Stimulated activated CD4-positive, alpha-beta T cell treated with anti-CD3 and anti-CD28 coated beads, Interleukin-12 subunit alpha, Interleukin-12 subunit beta, amount 100 ng/mL, for 4 hours (primary cell): ENCODE data around the gene PITPNM3.

Source experiments
- DNase-seq: peaks from one replicate; pipeline ENCODE4 v3.0.0-alpha.2; 2020

The PITPNM3 gene

DNA sequence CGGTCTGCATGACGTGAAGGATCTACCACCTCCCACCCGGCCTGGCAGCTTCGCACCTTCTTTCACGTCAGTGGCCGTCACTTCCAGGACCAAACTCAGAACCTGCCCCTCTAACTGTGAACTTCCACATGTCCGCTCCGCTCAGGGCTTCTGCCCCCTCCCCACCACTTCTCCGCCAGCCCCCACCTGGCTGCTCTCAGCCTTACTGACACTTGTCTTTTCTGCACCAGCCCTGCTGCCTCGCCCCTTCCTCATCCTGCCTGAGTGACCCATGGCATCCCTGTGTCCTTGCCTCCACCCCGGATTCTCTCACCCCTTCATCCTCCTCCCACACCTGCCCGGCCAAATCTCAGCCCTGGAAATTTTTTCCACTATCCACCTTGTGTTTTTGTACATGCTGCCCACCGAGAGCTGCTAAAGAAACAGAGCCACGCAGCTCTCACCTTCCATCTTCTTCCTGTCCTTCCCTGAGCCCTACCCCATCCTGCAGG is 97.8 kb downstream of the PITPNM3 start:
- DNase-seq, result no peak

DNA sequence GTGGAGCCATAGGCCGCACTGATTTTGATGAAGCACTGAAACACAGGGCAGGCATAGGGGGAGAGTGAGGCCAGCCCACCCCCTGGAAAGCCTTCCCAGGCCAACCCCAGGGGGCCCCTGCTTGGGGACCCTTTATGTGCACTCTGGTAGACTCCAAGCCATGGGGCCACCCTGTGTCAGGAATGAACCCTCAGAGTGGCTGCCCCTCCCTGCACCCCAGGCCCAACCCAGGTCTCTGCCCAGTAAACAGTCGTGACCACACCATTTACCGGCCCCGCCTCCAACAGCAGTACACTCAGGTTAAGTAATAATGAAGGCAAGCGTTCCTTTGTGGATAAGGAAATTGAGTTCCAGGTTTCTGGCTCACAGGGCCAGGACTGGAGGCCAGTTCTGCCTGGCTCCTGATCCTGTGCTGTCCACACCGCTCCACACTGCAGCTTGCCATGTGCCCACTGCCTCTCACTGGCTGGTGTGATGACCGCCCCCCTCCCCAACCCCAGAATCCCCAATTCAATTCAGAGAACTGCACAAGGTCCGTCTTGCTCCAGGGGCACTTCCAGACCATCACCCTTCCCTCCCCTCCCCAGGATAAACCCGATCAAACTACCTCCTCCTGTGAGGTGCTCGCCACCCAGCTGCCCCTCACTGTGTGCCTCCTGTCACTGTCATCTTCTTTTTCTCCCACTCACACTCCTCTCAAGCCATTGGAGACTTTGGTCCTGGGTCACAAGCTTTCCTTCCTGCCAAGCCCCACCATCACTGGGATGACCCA is 98.5 kb downstream of the PITPNM3 start:
- no peak for DNase-seq

DNA sequence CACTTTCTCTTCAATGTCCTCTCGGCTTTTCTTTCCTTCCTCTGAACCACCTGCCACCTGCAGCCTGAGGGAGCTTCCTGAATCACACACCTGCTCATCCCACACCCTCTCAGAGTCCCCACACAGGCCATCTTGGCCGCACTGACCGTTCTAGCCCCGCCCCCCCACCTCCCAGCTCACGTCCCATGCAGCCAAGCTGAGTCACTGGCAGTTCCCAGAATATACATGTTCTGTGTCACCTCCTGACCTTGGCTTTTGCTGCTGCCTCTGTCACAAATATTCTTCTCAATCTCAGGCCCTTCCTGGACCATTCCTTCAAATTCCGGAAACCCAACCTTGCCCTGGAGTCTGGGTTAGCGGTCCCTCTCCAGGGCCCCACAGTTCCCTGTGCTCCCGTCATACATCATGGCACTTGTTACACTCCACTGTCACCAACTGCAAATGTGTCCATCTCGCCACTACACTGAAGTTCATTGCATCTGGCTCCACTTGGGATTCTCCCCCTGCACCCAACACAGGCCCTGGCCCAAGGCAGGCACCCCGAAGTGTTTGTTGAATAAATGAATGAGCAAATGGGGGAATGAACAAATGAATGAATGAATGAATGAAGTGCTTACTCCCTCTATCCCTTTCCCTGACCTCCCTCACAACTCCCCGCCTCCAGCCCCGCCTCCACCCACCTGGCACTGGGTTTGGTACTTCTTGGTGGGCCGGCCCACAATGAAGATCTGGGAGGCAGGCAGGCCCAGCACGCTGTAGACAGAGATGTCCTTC is 99.3 kb downstream of the PITPNM3 start:
- no peak for DNase-seq

DNA sequence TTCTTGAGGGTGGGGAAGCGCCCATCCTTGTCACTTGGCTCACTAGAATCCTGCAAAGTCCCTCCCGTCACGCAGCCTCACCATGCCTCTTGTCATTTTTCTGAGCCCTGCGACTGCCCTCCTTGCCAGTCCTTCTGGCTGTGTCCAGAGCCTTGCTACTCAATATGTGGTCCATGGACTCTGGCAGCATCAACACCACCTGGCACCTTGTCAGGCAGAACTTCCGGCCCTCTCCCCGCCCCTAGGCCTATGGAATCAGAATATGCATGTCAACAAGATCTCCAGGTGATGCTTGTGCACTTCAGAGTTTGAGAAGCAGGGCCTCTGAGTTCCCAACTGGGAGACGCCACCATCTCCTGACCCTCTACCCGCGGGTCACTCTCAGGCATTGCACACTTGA is 100.0 kb downstream of the PITPNM3 start:
- no peak for DNase-seq

DNA sequence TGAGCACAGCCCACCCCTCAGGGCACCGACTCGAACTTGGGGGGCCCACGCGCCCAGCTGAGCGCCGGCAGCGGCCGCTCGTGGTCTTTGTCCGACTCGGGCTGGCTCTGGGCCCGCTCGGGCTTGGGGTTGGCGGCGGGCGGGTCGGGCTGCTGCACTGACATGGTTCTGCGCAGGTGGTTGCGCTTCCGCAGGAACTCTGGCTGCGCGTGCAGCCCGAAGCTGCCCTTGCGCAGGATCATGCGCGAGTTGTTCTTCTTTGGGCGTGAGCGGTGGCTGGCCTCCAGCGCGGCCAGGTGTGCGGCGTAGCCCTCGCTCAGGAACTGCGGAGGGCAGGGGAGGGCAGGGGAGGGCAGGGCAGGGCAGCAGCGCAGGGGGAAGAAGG is 101.0 kb downstream of the PITPNM3 start:
- DNase-seq, result peak; percentile 41

DNA sequence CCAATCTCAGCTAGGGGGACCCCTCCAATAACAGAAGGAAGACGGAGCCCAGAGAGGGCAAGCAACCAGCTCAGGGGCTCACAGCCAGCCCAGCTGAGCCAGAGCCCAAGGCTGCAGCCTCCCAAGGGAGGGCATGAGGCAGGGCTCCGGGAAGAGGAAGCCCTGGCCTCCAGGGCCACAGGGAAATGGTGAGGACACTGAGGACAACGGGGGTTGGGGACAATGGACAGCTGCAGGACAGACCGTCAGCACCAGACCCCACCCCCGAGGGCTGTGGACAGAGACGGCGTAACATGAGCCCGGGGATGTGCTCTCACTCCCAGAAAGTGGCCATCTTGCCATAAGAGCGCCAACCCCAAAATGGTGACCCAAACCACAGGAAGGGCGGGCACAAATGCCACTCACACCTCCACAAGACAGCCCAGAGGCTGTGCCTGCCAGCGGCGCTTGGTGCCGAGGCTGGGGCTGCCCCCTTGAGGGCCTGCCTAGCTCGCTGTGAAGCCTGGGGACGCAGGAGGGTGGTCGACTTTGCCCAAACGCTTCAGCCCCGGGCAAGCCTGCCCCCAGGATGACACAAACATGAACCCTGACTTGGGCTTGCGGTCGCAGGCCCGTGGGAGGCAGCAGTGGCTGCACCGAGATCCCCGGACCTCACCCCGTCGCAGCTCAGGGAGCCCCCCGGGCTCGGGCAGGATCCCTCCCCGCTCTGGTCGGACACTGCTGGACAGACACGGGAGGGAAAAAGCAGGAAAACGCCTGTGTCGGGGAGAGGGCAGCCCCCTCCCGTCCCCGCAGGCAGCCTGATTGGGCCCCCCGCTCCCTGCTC is 101.6 kb downstream of the PITPNM3 start:
- no peak for DNase-seq

DNA sequence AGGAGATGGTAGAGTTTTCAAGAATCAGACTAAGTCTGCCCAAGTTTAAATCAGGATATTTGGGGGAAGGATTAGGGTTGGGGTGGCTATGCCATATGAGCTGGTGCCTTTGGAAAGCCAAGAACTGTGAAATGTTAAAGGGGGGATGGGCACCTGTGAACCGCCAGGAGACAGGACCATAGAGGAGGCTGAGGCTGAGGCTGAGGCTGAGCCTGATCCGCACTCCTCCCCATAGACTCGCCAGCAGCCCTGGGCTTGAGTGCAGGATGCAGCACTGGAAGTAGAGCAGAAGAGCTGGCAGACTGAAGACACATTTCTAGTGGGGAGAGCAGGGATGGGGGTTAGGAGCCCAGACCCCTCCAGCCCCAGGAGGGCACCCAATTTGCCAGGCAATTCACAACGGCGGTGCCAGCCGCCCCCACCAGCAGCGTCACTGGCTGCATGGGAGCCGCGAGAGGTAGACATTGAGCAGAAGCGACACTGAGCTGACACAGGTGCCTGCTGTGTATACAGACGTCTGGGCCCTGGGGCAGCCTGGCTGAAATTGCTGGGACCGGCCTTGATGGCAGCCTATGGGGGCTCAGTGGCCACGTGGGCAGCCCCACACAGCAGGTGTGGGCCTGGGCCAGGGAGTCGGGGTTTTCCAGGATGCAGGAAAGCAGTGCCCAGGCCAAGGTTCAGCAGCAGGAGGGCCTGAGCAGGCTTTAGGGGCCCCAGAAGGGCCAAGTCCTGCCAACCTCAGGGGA is 102.9 kb downstream of the PITPNM3 start:
- DNase-seq, result no peak

DNA sequence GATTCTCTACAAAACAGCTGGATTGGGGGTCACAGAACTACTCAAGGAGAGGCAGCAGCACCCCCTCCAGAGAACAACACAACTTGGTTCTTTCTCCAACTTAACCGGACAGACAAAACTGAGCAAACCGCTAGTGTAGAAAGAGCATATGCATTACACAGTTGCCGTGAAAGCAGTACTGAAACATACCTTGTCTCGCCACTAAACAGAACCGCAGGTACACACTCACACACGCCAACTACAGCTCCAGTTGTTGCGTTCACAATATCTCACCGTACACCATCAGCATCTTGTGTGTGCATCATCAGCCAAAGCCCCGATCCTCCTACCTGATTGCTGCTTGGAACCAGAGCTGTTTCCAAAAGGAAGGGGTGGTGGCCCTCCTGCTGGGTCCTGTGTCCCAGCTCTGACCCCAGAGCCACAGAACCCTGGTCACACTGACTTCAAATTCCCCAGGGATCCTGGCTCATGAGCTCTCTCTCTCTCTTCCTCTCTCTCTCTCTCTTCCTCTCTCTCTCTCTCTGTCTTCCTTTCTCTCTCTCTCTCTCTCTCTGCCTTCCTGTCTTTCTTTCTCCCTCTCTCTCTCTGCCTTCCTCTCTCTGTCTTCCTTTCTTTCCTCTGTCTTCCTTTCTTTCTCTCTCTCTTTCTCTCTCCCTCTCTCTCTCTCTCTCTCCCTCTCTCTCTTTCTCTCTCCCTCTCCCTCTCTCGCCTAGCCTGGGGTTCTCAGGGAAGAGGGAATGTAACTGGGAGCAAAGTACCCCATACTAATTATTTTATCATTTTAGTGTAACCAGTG is 103.7 kb downstream of the PITPNM3 start:
- DNase-seq, result no peak

DNA sequence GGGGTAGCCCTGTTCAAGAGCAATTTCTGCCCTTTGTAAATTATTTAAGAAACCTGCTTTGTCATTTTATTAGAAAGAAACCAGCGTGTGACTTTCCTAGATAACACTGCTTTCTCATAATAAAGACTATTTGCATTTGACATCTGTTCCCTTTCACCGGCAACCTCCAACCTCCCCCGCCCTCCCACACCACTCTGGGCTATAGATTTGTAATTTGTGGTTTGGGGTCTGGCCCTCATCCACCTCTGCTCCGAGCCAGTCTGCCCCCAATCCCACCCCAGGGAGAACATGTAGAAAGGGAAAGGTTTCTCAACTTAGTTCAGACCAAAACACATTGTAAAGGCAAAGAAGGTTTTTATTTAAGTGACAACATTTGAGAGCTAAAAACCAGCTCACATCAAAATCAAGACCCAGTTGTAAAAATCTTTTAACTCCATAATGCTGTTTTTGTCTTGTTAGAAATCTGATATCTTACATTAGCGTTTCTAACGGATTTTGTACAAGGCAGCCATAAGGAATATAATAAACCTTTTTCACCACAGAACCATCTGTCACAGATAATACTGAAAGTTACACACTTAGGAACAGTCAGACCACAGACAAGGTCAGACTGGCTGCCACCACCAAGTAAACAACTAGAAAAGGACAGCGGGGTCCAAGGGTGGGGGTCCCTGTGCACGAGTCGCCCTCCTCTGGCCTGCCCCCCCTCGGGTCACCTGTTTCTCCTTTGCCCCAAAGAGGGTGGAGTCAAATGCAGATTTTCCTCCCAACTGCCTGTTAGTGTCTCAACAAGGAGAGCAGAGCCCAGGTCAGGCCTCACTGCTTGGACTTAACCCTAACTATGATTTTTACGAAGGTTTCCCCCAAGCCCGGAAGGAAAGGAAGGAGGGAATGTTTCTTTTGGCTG is 105.2 kb downstream of the PITPNM3 start:
- no peak for DNase-seq

DNA sequence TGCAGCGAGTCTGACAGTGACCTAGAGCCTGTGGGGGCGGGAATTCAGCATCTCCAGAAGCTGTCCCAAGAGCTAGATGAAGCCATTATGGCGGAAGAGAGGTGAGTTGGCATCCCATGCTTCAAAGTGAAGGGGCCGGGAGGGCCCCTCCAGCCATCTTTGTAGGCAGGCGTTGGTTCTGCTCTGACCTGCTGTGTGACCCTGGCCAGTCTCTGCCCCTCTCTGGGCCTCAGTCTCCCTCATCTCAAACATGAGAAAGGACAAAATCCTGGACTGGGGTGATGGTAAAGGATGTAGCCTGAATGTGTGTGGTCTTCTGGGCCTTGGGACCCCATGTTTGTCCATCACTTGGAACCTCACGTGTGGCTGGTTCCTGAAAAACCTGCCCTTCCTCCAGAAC is 107.0 kb downstream of the PITPNM3 start:
- no peak for DNase-seq

DNA sequence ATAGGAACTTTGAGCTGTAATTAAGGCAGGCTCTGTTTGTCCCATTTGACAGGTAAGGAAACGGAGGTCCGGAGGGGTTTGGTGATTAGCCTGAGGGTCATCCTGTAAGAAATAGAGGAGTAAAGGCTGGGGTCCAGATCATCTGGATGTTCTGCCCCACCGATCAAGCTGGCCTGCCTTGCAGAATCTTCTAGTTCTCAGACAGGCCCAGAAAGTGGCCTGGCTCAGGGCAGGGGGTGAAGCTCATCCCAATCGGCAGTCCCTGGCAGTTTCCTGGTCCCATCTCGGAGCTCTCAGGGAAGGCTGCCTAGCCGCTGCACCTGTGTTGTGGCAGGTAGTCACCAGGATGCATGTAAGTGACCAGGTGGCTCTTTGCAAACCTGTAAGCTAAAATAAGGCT is 107.9 kb downstream of the PITPNM3 start:
- DNase-seq, result no peak

DNA sequence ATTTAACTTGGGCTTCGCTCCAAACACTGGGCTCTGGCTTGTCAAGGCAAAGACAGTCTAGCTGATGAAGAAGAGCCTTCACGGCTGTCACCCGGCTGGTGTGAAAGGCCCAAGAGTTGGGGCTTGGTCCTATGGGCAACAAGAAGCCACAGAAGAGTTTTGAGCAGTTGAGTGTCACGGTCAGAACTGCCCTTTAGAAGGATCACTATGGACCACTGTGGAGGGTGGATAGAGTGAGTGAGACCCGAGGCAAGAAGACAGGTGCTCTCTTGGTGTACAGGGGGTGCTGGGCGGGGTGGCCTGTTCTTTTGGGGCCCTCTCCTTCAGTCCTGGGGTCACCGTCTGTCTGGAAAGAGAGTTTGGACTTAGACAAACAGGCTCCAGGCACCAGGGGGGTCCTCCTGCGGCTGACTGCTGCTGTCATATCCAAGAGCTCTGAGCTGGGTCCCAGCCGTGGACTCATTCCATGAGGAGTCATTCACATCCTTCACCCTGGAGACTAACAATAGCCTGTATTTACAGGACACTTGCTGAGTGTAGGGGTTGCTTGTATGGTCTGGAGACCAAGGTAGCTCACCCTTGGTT is 109.7 kb downstream of the PITPNM3 start:
- DNase-seq, result no peak

DNA sequence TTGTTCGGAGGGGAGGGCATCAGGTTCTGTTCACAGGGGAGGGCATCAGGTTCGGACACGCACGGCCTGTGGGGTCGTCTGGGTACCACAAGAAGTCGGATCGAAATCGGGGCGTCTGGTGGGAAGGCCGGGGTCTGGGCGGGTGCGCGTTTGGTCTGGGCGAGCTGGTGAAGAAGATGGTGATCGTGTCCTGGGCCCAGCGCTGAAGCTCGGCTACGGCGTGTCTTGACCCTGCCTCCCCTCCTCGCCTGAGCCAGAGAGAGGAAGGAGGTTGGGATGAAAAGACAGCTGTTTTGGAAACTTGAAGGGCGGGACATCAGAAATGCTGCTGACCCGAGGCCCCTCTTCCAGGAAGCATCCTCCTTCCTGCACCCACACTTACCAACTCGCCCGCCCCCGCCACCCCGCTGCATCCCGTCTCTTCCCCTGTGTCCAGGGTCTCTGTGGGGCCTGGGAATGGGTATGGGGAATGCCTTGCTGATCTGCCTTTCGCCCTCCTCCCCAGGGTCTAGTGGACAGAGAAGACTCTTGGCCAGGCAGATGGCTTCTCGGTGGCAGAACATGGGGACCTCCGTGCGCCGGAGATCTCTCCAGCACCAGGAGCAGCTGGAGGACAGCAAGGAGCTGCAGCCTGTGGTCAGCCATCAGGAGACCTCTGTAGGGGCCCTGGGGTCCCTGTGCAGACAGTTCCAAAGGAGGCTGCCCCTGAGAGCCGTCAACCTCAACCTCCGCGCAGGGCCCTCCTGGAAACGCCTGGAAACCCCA is 111.6 kb downstream of the PITPNM3 start:
- DNase-seq, result no peak

DNA sequence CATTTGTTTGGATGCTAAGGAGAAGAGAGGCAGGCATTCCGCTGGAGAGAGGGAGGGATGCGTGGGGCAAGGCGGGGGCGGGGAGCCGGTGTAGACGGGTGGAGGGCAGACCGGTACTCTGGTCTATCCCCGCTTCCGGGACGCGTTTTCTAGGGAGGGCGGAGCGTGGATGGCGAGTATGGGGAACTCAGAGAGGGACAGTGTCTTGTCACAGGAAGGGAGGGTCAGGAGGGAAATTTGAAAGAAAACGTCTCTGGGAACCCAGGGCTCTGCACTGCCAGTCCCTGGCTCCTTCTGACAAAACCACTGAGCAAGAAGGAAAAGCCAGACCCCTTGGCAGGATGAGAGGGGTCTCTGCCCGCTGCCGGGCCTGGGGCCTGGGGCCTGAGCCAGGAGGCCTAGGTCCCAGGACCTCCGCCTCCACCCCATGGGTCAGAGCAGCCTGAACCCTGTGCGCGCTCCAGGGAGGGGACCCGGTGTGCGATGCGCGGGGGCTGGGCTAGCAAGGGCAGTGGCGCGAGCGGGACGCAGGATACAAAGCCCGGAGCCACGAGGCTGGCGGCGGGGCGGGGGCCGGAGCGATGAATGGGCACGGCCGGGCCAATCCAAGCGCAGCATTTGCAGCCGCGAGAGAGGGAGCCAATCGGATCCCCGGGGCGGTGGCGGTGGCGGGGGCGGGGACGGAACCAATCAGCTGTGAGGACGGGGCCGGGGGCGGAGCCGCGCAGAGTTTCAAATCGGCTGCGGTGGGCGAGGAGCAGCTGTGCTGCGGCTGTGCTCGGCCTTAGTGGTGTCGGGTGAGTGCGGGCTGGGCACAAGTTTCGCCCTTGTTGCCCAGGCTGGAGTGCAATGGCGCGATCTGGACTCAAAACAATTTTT is 112.4 kb downstream of the PITPNM3 start, which contains the start of gene PIMREG:
TSS of gene PIMREG (plus strand) at position 764 of the 879 bp plus-strand sequence. CDS start 656 bp downstream, outside the sequence.
- DNase-seq, result peak; percentile 95

DNA sequence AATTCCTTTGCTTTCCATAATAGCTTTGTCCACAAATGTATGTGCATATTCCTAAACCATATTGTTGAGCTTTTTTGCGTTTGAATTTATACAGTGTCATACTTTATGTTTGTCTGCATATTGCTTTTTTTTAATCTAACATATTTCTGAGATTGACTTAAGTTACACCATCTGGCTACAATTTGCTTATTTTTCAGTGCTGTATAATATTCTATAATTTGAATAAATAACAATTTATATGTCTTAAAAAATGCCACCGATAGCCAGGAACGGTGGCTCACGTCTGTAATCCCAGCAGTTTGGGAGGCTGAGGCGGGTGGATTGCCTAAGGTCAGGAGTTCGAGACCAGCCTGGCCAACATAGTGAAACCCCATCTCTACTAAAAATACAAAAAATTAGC is 113.6 kb downstream of the PITPNM3 start:
- no peak for DNase-seq

DNA sequence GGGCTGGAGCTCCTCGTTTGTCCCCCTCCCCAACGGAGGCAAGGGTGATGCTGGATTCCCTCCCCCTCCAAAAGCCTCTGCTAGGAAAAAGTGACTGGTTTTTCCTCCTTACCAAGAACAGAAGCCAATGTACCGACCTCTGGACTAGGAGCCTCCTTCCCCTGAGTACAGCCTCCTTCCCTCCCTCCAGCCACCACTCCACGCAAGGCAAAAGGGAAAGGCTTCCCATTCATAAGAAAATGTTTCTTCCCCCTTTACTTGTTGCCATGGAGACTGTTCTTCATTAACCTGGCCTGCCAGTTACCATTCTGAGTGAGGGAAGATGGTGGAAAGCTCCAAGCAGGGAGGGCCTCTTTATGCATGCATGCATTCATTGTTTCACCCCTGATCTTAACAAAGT is 116.4 kb downstream of the PITPNM3 start:
- no peak for DNase-seq

DNA sequence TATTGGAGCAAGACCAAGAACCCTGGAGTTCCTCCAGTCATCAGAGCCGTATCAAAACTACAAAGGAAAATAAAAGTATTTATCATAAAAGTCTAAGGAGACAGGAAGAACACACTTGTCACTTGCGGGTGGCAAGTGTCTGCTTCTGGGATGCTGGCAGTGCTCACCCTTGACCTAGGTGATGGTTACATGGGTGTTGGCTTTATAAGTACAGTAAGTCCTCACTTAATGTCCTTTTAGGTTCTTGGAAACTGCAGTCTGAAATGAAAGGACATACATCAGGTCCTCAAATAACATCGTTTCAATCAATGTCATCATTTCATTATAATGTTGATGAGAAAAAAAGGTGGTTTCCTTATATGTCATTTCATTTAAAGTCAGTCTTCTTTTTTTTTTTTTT is 118.4 kb downstream of the PITPNM3 start:
- no peak for DNase-seq

DNA sequence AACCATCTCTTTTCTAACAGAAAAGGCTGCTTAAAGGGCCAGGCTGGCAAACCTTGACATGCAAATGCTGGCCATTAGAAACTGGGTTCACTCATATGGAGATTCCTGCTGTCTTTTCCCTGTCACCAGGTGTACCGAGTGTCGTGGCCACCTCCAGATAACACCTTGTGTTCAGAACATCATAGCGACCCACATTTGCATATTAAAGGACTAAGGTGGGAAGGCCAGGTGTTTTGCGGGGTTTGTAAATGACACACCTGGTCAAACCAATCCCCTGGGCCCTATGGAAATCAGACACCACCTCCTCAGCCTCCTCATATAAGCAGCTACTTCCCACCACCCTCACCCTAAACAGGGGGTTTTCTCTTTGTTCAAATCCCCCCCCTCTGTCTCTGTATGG is 118.9 kb downstream of the PITPNM3 start:
- DNase-seq, result no peak
